KG1 (cell line): Measurements from ENCODE around the gene HLA-DMA.
A peak's percentile ranks its signal among the peaks of the same experiment; 100 is the strongest.

Source experiments
- DNase-seq: peaks from one replicate; lab custom pipeline; 2025; lab: John Stamatoyannopoulos, UW

HLA-DMA gene

DNA sequence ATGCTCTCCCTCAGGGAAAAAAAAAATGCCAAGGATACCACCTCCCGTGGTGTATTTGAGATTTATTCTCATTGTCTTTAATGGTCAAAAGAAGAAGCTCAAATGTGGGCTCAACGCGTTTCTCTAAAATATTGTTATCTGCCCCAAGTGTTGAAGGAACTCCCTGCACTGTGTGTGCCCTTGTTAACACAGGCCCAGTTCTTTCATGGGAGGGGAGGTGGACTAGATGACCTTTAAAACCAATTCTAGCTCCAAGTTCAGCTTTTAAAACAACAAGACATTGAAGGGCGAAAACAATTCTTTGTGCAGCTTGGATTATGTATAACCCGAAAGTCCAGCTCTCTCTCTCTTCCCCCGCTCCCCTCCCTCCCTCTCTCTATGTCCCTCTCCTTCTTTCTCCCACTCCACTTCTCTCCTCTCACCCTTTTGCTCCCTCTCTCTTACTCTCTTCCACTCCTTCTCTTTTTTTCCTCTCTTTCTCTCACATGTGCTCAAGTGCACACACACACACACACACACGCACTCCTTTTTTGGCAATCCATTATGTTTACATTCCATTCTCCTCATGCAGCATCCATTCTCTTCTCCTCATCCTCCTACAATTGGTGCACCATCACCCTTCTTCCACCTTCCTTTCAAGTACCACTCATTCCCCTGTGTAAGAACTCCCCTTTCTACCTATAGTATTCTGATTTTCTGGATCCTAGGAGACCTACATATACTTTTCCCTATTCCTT lies 20.6 kb downstream of the HLA-DMA start:
- DNase-seq = no peak

DNA sequence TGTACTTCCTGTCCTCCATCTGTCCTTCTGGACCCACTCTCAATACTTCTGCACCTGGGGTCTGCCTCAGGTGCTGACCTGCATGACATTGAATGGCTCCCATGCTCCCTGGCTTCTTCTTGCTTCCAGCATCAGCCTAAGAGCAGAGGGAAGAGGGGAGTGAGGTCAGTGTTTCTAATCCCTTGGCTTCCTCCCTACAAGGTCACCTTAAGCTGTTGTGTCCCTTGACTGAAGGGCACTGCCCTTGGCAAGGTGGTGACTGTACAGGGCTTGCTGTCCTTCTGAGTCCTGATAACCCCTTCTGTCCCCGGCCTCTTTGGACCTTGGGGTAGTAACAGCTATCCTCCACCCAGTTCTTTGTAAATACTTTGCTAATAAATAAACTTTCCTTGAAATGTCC lies 21.7 kb downstream of the HLA-DMA start:
- no peak for DNase-seq

DNA sequence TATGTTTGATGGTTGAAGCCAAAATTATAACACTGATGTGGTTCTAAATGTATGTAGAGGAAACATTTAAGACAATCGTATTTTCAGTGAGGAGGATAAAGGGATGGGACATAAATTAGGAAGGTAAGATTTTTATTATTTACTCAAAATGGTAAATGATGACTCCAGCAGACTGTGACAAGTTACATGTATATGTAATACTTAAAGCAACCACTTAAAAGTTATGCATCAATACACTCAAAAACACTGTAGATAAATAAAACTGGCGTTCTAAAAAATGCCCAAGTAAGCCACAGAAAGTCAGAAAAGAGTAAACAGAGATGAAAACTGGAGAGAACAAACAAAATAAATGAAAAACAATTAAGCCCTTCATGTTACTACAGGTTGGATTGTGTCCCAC lies 30.8 kb downstream of the HLA-DMA start:
- no peak for DNase-seq

DNA sequence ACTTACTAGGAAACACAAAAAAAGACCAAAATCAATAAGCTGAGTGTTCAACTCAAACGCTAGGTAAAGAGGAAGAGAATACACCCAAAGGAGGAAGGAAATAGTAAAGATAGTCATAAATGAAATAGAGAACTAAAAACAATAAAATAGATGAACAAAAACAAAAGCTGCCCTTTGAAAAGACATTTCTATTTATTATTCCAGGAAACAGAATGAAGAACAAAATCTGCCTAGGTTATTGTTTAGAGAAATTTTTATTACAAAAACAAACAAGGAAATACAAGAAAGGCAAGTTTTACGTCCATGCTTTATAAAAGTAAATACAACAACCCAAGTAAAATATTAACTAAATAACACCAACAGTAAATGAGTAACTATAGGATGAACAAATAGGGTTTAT lies 32.2 kb downstream of the HLA-DMA start:
- peak; percentile 43 for DNase-seq

DNA sequence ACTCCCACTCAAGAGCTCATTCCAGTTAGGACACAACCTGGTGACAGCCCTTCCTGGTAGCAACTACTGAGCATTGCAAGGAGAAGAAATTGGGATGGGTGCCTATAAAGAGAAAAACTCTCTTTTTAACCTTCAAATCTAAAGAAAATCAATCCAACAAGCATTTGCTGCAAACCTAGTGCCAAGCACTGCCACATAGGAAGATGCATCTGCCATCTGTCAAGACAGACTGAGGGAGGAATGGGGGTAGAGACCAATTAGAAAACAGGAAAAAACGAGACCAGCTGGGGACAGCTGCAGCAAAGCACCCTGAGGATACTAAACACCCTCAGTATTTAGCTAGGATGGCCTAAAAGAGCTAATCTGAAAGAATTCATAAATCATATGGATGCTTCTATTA lies 39.9 kb downstream of the HLA-DMA start:
- no peak for DNase-seq

DNA sequence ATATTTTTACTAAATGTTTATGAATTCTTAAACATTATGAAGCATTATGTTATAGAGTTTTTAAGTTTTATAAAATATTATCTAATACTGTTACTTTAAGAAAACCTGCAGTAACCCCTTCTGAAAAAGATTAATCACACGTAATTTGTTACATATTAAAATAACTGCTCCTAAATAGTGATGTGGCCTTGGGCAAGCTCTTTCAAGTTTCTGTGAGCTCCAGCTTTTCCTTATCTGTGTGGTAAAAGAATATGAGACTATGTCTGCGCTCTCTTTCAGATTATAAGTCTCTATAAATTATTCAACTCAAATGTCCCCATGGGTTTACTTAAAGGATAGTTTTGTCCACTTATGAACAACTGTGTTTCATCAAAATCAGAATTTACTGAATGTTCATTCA lies 44.0 kb downstream of the HLA-DMA start:
- DNase-seq = no peak

DNA sequence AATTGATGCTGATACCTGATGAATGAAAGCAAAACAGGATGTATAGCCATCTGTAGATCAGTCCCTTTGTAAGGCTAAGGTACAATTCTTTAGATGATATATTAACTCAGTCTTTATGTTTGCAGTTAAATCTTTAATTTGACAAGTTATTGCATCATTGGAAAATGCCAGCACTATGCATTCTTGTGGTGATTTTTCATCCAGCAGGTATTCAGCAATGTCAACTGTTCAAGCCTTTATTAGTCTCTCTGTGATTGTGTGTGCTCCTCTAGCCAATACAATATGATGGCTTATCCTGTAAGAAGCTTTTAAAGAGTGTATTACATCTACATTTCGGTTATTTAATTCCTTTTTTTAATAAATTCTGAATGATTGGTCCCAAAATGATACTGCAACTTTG lies 46.4 kb downstream of the HLA-DMA start:
- DNase-seq = no peak

DNA sequence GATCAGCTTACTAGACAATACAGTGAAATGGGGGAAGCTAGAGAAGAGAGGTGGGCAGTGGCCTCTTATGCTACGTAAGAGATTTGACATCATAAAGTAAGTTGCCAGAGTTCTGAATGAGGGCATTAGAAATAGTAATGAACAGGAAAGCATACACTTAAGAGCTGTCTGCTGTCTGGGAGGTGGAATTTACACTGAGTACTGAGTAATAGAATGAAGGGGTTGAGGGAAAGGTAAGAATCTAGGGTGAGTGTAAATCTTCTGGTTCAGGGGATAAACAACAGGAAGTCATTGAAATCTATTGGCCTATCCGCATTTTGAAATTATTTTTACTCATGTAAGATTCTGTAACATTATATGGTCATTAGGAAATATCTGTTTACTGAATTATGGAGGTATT lies 47.8 kb downstream of the HLA-DMA start:
- no peak for DNase-seq

DNA sequence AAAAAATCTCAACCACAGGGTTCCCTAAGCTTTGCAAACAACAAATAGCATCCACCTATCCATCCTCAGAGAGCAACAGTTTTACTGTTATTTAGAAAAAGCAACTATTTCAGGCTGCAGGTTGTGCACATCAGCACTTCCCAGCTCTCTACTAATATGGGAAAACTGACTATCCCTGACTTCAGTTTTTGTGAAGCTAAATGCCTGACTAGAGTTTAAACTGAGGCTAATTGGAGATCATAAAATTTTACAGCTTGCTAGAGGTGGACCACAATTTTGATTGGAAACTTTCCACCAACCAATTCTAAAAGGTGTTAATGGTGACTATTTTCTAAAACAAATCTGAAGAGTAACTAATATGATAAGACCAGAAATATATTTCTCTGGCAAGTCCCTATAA lies 48.9 kb downstream of the HLA-DMA start:
- no peak for DNase-seq
